Adrenal gland (tissue), 5 donors: ENCODE data around the gene KSR2.

Experiments
- CTCF ChIP-seq, 6 experiments: fragments of 450-650 bp in 4 of 6; fragments of 200-600 bp in 2 of 6; sonication (generic) in 1 of 6; IDR thresholded peaks; 1 replicate in 5 of 6; 2 replicates in 1 of 6; pipeline versions ENCODE4 v1.5.1 to v1.8.0; 2016 to 2021; ENCODE audit warnings: antibody characterized with exemption in 6 of 6, mild to moderate bottlenecking in 2 of 6, moderate library complexity in 1 of 6
- POLR2A ChIP-seq, 2 donors: fragments of 450-650 bp; IDR thresholded peaks; one replicate each; pipeline ENCODE4 v1.6.1; 2017; ENCODE audit warnings: antibody characterized with exemption in 2 of 2, mild to moderate bottlenecking in 2 of 2, moderate library complexity in 1 of 2
- donor health status: DM: no; HTN: no; CAD: no.

- TF ChIP-seq CTCF (IDR thresholded peaks at IDR 0.05) (no peak), POLR2A (IDR thresholded peaks at IDR 0.05) (no peak)
These were observed 323.3 kb downstream of the KSR2 start for GRCh38 chr12:117645473-117645872.
